Hippocampal formation (tissue), 2 donors: ENCODE measurements around the gene TMTC2.
"Not testable (repeated sequence)": the region's sequence is repeated elsewhere in the genome, so short reads cannot be mapped to it uniquely, and the experiment has no call there.

Experiments
- DNase-seq, 2 donors: peaks; one replicate each; lab custom pipeline; 2025; lab: John Stamatoyannopoulos, UW

The TMTC2 gene

DNA sequence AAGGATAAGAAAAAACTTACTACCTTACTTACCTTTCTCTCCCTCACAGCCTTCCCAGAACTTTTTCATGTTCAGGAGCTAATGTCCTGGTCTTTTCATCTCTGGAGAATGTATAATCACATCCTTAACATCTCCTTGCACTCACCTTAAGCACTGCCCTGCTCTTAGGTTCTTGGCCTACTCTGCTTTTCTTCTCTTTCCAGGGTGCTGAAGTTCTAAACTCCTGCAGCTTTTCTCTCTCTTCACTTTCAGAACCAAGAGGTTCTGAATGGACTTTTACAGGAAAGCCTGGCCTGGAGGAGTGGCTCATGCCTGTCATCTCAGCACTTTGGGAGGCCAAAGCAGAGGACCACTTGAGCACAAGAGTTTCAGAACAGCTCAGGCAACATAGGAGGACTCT is 101.9 kb downstream of the TMTC2 start:
- DNase-seq = no peak

- no peak for DNase-seq
Measured at GRCh38 chr12:82789674-82790073, 103.0 kb downstream of the TMTC2 start.

GRCh38 chr12:82793751-82794281 is 107.1 kb downstream of the TMTC2 start:
- no peak for DNase-seq

GRCh38 chr12:82797480-82797879 is 110.8 kb downstream of the TMTC2 start:
- no peak for DNase-seq

DNA sequence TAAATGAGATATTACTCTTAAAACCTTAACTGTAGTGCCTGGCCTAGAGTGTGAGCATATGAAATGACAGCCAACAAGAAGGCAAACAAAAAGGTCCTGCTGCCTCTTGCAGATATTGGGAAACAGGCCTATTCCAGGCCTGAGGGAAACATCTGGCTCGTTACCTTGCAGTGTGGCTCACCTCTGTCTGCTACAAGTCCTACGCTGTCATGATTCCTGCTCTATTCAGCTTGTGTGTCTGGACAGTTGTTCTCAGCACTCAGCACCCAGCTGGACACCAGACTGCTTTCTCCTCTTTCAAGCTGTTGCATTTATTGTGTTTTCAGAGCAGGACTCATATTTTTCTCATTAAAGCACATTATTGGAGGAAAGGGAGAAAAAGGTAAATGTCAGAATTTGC is 113.5 kb downstream of the TMTC2 start:
- DNase-seq = no peak

DNA sequence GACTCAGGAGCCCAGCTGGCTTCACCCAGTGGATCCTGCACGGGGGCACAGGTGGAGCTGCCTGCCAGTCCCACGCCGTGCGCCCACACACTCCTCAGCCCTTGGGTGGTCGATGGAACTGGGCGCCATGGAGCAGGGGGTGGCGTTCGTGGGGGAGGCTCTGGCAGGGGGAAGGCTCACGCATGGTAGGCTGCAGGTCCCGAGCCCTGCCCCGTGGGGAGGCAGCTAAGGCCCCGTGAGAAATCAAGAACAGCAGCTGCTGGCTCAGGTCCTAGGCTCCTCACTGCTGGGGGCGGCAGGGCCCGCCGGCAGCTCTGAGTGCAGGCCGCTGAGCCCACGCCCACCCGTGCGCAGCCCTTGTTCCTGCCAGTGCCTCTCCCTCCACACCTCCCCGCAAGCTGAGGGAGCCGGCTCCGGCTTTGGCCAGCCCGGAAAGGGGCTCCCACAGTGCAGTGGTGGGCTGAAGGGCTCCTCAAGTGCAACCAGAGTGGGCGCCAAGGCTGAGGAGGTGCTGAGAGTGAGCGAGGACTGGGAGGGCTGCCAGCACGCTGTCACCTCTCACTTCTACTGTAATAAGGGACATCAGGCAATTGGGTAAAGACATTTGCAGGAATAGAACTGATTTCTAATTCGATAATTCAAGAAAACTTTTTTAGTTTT is 115.4 kb downstream of the TMTC2 start:
- DNase-seq = no peak

GRCh38 chr12:82803201-82803600 is 116.5 kb downstream of the TMTC2 start:
- no peak for DNase-seq

- DNase-seq = no peak
Measured at GRCh38 chr12:82804601-82805000, 117.9 kb downstream of the TMTC2 start.

DNA sequence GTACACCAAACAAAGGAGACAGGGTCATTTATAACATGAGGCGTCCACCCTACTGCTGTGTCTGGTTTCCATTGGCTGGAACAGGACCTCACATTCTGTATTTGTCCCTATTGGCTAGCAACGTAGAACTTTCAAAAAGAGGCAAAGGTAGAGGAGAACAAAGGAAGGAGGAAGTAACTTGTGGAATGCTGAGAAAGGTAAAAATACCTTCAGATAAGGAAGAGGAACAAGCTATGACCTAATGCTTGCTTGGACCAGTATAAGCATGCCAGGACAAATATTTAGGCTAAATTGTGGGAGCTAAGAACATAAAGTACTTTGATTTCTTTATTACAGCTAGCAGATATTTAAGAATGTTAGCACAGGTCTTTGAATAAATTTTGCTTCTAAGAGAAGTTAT is 118.3 kb downstream of the TMTC2 start:
- not testable (repeated sequence) for DNase-seq

DNA sequence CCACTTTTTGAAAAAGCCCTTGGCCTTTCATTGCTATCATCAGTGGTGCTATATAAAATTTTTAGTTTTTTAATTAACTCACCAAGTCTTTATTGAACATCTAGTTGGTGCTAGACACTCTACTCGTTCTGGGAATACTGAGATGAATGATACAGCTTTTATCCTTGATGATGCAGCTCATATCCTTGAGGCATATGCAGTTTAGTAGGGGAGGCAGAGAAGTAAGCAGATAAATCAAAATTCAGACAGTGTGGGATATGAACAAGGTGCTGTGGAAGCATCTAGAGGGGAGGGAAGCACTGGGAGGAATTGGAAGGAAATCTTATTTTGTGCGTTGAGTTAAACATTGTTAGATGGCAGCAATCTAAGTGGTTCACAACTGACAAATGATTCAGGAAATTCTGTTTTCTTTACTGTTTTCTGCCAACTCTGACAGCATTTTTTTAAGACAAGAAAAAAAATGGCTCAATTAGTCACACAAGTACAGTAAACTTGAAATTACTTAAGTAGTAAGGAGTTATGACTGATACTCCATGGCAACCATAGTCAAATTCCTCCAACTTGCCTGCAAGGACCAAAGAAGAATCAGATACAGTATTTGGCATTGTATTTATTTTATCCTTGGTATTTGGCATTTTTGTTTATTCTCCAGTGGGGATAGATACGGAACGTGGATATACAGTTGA is 119.2 kb downstream of the TMTC2 start:
- DNase-seq = no peak

- DNase-seq = no peak
Measured at GRCh38 chr12:82807132-82807737, 120.5 kb downstream of the TMTC2 start.

DNA sequence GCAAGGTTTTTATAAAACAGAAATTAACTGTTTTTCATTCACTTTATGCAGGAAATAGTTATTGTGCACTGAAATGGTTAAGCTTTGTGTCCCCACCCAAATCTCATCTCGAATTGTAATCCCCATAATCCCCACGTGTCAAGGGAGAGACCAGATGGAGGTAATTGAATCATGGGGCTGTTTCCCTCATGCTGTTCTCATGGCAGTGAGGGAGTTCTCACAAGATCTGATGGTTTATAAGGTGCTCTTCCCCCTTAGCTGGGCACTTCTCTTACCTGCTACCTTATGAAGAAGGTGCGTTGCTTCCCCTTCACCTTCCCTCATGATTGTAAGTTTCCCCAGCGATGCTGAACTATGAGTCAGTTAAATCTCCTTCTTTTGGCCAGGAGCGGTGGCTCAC is 123.9 kb downstream of the TMTC2 start:
- no peak for DNase-seq

DNA sequence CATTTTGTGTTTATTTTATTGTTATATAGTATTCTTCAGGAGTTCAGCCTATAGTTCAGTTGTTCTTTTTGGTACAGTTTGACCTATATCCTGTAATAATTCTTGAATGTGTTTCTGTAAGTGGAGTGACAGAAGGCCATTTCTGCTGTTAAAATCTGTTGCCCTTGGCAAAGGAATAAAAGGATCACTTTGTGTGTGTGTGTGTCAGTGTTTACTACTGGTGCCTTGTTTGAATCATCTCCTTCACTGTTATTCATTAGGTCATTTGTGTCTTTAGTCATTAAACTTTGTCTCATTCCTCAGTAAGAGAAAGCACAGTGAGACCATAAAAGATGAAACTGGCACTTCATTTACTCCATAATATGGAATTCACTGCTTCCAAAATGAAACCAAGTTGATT is 130.7 kb downstream of the TMTC2 start:
- peak in 1 of 2 donors; percentile 86 for DNase-seq

- DNase-seq = no peak
Measured at GRCh38 chr12:82818271-82819035, 131.7 kb downstream of the TMTC2 start.

DNA sequence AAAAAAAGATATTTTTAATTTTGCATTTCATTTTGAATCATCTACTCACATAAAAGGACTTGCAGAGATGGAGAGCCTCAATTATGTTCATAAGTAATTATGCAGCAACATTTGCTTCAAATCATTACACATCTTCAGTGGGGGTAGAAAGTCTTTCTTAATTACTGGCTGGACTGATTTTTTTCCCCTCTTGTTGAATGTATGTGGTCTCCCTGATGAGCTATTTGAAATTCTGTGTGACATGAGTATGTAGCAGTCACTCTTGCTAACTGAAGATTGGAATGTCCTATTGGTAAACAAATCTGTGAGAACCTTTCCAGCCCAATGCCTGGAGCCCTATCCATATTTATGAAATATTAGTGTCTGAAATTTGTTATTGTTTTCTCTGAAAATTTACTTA is 139.8 kb downstream of the TMTC2 start:
- DNase-seq = no peak

DNA sequence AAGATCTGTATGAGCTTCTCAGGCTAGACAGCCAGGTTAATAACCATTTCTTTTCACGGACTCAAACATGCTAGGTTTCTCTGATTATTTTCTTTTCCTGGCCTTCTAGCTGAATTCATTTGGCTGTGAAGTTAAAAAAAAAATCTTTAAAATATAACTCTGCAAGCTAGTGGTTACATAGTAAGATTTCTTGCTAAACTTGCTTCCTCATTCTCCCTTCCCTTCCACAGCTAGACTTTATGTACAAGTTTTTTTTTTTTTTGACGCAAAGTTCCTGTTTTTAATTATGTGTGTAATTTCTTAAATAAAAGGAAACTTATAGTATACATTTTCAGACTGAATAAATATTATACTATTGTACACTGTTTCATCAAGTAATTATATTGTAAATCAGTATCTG is 145.4 kb downstream of the TMTC2 start:
- no peak for DNase-seq

DNA sequence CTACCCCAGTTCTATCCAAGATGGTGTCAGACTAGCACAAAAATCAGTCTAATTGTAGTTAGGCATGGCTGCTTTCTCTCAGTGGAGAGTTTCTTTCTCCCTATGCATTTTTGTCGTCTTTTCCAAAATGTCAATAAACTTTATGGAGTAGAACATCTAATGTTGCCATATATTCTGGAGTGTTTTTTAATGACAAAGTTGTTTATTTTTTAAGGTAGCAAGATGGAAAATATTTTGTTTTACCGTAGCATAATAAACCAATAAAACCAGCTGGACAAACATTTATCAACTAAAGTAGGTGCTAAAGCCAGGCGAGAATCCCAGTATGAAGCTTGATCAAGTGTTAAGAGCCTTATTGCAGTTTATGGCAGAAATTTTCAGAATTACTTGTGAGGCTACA is 146.3 kb downstream of the TMTC2 start:
- no peak for DNase-seq

GRCh38 chr12:82833481-82833880 is 146.8 kb downstream of the TMTC2 start:
- no peak for DNase-seq

- no peak for DNase-seq
Measured at GRCh38 chr12:82835217-82835616, 148.5 kb downstream of the TMTC2 start.

DNA sequence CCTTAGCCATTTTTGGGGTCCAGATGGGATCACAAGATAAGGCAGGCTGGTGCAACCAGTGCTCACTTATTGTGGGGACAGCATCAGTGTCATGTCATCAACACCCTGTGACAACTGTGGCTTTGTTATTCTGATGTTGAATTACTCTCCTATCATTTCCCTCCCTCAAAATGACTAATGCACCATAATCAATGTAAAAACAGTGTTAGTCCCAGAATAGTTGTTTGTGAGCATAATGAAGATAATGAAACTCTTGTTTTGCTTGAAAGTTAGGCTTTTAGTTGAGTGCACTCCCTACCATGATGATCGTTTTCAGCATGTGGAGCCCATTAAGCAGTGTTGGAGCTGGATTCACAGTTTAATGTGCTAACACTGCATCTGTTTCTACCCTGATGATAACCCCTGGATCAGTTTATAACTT is 151.4 kb downstream of the TMTC2 start:
- DNase-seq = peak; percentile 60 to 95

- DNase-seq = no peak
Measured at GRCh38 chr12:82838827-82839226, 152.1 kb downstream of the TMTC2 start.

GRCh38 chr12:82839796-82840195 is 153.1 kb downstream of the TMTC2 start:
- no peak for DNase-seq
